NCI-H2171 treated with DMSO at 0.1 percent for 48 hours (cell line): Measurements from ENCODE around the gene ASB1.
"Not testable (repeated sequence)": the region's sequence is repeated elsewhere in the genome, so short reads cannot be mapped to it uniquely, and the experiment has no call there.

Source experiments
- DNase-seq: peaks from one replicate; lab custom pipeline; 2025; lab: John Stamatoyannopoulos, UW

ASB1 gene

GRCh38 chr2:238404406-238405216 is 22.1 kb upstream of the ASB1 start:
- no peak for DNase-seq

GRCh38 chr2:238405217-238405555 is 21.5 kb upstream of the ASB1 start:
- not testable (repeated sequence) for DNase-seq

- no peak for DNase-seq
These were observed 20.3 kb upstream of the ASB1 start for GRCh38 chr2:238406221-238406997.

DNA sequence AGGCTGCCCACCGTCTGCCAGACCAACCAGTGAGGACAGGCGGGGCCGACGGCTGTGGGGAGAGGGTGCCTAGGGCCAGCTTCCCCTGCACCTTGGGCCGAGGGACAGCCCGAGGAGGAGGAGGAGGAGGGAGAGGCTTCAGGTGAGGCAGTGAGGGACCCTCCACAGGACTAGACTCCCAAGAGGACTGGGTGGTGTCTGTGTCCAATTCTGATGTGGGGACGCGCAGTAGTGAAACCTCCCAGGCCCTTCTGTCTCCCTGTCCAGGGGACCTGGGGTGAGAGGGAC is 19.8 kb upstream of the ASB1 start:
- DNase-seq, result no peak

DNA sequence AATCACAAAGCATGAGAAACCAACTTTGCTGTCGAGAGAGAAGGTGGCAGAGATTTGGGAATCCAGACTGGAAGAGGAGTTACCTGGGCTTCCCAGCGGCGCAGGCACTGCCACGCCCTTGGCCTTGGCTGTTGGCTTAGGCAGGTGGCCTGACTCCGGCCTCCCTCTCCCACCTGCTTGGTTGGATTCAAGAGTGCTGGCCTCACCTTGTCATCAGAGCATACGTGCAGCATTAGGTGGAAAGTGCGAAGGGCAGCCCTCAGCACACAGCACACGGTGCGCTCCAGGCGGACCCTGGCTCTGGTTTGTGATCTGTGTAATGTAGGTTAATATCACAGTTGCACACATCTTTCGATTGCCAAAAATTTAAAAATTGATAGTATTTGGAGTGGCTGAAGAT is 19.2 kb upstream of the ASB1 start:
- no peak for DNase-seq

DNA sequence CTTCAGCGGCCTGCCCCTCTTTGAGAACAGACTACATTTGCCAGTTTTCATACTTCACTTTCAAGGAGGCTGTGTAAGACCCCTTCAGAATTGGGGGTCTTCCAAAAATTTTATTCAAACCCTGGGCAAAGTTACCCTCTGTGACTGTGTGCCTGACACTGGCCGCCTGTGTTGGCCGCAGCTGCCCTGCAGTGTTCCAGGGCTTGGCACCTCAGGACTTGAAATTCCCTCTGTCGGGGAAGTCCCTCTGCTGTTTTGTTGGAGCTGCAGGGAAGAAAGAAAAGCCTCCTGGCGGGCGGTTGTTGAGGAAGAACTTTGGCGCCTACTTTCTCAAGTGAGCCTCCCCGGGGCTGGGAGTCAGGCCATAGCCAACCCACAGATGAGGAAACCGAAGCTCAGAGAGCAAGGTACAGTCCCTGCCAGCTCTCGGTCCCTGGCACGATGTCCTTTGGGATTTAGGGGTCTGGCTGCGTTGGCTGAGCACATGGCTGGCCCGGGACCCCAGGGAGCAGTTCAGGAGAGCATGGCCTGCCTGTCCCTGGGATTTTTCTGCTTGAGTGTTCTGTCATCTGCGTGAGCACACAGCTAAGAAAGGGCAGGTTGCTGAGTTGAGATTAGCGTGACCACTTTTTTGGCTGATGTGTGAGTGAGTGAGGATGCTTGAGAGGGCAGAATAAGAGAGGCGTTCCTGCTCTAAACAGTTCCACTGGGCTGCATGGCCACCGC is 17.9 kb upstream of the ASB1 start:
- DNase-seq, result no peak

DNA sequence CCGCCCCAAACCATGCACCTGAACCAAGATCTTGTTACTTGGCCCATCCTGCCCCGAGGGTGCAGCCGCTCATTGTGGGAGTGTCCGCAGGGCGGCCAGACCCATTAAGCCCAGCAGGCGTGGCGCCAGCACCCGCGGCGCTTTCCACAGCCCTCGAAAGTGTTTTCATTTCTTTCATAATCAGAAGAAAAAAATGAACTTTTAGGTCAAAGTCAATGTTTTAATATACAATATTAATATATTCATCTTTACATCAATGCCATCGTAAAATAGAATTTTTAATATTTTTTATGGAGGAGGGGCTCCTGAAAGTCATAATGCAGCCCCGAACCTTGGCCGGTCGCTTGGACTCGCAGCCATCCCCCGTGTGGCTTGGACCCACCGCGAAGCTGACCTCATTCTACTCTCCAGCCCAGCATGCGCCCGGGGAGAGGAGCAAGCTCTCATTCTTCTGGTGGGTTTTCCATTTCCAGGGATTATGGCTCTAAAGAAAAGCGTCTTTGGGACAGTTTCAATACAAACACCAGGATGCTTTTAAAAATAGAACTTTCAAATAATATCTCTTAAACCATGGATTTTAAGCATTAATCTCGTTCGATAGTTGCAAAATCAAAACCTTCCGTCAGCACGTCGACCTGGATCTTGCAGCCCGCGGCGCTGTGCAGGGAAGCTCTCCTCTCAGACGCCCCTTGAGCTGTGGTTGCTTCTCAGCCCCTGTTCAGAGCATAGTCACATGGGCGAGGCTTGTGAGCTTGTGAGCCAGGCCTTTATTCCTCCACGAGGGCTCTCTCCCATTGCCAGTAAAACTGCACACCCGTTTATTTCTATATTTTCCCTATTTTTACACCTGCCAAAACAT is 17.2 kb upstream of the ASB1 start:
- no peak for DNase-seq

- DNase-seq, result no peak
These were observed 14.5 kb upstream of the ASB1 start for GRCh38 chr2:238412067-238412767.

- no peak for DNase-seq
These were observed 13.4 kb upstream of the ASB1 start for GRCh38 chr2:238413368-238413767.

DNA sequence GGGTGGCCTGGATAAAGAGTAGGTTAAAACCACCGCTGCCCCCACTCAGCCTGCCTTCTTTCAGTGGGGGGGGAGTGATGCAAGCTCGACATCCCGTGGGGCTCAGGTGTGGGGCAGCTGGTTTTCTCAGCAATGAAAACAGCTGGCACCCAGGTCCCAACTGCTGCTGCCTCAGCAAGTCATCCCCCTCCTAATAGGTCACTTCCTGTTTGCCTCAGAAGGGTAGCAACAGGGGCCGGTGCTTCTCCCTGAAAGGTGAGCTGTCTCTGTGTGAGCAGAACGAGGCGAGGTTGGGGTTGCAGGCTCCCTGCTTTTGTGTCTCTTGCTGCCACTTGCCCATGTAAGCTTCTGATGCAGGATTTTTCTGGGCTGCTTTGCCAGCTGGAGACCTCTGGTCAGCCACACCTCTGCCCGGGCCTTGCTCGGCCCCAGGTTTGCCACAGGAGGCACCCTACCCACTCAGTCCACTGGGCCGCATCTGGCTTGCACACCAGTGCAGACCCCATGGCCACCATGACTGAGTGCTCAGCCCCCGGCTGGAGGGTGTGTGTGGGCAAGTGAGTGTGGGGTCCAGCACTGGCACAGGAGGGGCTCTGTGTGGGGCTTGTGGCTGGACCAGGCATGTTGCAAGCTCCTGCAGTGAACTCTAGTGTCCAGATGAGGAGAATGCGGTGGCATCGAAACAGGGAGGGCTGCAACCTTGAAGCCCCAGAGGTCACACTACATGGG is 11.5 kb upstream of the ASB1 start:
- peak; percentile 34 for DNase-seq

DNA sequence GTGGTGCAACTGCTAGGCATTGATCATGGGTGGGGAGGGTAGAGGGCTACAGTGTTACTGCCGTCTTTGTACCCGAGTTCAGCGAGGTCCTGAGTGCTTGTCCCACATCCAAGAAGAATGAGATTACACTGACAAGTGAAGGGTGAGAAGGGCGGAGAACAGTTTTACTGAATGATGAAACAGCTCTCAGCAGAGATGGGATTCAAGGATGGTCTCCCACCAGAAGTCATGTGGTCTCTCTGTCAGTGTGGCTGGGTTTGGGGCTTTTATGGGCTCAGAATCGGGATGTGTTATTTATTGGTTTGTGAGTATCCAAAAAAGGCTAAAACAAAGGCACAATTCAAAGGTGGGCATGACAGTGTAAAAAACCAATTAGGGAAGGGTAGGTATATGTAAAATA is 10.8 kb upstream of the ASB1 start:
- no peak for DNase-seq

DNA sequence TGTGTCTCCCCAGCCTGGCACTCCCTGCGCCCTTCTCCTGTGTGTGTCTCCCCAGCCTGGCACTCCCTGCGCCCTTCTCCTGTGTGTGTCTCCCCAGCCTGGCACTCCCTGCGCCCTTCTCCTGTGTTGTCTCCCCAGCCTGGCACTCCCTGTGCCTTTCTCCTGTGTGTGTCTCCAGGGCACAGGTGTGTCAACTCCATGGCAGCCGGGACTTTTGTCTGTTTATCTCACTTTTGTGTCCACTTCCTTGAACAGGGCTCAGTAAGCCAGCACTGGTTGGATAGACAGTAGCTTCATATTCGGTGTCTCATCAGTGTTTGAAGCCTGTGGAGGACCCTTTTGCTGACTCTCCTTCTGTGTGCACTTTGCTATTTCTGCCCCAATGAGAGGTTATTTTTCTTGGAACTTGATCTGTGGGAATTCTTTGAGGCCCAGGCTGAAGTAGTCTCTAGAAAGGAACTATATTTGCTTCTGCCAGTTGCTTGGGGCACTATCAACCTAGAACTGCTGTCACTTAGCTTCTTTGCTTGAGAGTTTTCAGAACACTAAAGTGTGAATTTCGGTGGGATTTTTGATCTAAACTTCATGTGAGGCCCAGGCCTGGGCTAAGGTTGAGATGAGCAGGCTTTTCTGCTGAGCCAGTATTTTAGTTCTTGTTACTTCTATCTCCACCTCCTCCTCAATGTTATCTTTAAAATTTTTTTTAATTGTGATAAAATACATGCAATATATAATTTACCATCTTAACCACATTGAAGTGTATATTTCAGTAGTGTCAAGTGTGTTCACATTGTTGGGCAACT is 8.3 kb upstream of the ASB1 start:
- no peak for DNase-seq

- no peak for DNase-seq
These were observed 7.7 kb upstream of the ASB1 start for GRCh38 chr2:238418999-238419546.

- DNase-seq, result no peak
These were observed 6.3 kb upstream of the ASB1 start for GRCh38 chr2:238420442-238420841.

DNA sequence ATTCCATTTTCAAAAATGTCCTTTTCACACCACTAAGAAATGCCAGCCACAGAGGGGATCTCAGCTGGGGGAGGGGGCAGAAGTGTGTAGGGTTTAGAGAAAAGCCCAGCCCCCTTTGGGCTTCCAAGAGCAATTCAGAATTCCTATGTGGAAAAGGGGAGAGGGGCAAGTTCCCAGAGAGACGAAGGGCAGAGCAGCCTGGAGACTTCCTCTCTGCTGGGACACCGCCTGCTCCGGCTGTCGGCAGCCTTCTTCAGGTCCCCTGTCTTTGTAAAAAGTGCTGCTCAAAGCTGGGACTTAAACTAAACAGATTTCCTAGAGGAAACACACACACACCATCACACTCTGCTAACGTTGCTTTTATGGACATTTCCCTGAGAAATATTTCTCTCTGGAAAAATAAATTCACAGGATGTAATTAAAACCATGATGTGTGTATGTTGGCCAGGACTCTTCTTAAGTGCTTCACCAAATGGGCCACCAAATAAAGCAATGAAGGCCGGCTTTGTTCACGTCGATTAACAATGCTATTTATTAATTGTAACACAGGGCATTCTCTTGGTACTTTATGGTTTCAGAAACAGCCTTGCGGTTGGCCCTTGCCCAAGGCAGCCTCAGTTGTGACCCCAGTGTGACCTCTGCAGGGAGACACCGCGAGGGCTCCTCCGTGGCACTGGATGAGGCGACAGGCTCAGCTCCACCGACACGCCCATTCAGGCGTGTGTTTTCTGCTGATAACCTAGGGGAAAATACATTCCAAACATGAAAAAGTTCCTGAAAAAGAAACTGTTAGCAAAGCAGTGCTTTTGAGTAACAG is 5.6 kb upstream of the ASB1 start:
- no peak for DNase-seq

DNA sequence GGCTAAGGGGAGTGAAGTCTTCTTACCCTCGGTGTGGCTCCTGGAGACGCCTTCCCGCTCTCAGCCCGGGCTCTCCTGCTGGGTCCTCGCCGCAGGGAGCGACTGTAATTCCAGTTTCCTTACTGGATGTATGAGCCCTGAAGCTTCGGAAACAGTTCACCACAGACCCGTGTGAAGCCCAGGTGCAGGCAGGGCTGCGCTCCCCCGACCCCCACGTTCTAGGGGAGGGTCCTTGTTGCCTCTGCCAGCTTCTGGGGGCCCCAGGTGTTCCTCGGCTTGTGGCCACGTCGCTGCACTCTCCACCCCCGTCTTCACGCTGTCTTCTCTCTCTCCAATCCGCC is 5.1 kb upstream of the ASB1 start:
- DNase-seq, result no peak

DNA sequence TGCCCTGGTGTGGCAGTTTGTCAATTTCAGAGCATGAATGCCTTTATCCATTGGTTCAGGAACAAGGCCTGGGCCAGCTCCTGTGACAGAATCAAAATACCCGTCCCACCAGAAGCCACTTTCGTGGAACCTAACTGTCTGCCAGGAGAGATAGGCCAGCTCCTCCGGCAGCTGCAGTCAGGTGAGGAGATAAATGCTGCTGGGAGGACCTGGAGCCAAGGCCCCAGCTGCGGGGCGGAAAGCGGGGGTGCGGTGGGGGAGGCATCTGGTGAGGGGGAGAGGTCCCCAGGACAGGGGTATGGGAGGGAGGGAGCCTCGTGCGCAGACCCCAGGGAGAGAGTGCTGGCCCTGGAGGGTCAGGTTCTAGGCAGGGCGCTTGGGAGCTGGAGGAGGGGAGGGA is 4.4 kb upstream of the ASB1 start:
- no peak for DNase-seq

GRCh38 chr2:238422940-238423339 is 3.8 kb upstream of the ASB1 start:
- DNase-seq, result no peak
